Measurements from ENCODE around the gene AFDN.
"Not testable (repeated sequence)": the region's sequence is repeated elsewhere in the genome, so short reads cannot be mapped to it uniquely, and the experiment has no call there.

The AFDN gene

GRCh38 chr6:167974640-167975344 lies 148.1 kb downstream of the AFDN start:
- DNase-seq, result peak in 1 of 51 donors; percentile 12

GRCh38 chr6:167975458-167975857 lies 148.7 kb downstream of the AFDN start:
- no peak for DNase-seq

DNA sequence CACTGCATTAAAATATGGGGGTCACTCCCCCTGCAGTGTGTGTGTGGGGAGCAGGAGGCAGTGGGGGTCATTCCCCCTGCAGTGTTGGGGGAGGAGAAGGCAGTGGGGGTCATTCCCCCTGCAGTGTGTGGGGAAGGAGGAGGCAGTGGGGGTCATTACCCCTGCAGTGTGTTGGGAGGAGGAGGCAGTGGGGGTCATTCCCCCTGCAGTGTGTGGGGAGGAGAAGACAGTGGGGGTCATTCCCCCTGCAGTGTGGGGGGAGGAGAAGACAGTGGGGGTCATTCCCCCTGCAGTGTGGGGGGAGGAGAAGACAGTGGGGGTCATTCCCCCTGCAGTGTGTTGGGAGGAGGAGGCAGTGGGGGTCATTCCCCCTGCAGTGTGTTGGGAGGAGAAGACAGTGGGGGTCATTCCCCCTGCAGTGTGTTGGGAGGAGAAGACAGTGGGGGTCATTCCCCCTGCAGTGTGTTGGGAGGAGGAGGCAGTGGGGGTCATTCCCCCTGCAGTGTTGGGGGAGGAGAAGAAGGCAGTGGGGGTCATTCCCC lies 149.5 kb downstream of the AFDN start:
- DNase-seq, result not testable (repeated sequence)

DNA sequence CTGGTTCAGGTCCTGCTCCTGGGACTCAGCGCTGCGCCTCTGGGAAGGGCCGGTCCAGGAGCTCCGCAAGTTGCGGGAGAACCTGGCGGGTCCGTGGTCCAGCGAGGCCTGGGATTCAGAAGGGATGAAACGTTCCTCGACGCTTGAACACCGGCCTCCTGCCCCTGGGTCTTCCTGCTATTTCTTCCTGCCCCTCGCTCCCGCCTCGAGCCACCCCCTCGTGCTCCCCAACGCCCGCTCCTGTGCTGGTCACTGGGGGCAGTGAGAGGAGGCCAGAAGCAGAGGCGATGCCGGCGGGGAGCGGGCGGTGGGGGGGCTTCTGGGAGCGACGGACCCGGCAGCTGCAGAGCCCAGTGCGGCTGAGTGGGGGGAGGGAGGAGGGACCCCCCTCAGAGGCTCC lies 150.0 kb downstream of the AFDN start:
- DNase-seq, result no peak

DNA sequence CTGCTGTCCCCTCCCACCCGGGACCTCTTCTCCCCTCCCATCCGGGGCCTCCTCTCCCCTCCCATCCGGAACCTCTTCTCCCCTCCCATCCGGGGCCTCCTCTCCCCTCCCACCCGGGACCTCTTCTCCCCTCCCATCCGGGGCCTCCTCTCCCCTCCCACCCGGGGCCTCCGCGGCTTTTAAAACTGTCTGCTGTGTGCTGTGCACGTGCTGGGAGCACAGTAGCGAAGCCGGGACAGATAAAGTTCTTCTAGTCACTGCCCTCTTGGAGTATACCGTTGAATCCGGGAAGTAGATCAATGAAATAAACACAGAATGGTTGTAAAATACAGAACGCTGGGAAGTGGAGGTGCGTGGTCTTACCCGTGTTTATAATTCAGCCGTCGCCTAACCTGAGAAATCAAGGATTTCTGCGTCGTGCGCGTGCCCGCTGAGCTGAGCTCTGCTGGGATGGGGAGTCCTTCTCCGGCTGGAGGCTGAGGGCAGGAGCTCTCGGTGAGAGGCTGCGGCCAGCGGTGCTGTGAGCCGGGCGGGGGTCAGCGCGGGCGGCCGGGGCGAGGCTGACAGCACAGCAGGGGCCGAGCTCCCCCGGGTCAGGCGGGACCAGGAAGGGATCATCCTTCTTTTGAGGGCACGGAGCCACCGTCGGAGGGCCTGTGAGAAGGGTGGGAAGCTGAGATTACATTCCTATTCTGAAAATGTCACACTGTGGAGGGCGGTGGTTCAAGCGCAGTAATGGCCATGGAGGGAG lies 151.2 kb downstream of the AFDN start:
- DNase-seq, result no peak

DNA sequence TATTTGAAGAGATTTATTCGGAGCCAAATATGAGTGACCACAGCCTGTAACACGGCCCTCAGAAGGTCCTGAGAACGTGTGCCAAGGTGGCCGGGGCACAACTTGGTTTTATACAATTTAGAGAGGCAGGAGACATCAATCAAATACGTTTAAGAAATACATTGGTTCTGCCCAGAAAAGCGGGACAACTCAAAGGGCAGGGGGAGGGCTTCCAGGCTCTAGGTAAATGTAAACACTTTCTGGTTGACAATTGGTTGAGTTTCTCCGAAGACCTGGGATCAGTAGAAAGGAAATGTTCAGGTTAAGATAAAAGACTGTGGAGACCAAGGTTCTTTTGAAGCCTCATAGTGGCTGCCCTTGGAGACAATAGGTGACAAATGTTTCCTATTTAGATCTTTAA lies 151.9 kb downstream of the AFDN start:
- no peak for DNase-seq

- DNase-seq, result no peak
Measured at GRCh38 chr6:167979436-167980139, 152.9 kb downstream of the AFDN start.

DNA sequence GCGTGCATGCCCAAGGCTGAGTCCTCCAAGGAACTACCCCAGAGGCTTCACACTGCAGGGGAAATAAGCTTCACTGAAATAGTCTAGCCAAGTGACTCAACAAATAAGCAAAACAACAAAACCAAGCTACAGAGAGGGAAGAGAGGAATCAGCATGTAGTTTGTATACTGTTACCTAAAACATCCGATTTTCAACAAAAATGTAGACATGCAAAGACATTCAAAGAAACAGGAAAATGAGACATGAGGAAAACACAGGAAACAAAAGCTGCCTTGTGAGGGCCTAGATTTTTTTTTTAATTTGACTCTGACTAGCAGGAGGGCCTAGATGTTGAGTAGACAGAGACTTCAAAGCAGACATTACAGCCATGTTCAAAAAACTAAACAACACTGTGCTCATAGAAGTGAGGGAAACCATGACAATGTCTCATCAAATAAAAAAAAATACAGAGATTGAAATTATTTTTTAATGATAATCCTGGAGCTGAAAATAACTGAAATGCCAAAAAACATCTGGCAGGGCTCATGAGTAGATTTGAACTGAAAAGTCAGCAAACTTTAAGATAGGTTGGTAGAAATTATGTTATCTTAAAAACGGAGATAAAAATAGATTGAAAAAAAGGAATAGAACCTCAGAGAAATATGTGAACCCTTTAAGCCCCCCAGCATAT lies 154.3 kb downstream of the AFDN start:
- DNase-seq, result no peak

- DNase-seq, result no peak
Measured at GRCh38 chr6:167981916-167982462, 155.3 kb downstream of the AFDN start.

DNA sequence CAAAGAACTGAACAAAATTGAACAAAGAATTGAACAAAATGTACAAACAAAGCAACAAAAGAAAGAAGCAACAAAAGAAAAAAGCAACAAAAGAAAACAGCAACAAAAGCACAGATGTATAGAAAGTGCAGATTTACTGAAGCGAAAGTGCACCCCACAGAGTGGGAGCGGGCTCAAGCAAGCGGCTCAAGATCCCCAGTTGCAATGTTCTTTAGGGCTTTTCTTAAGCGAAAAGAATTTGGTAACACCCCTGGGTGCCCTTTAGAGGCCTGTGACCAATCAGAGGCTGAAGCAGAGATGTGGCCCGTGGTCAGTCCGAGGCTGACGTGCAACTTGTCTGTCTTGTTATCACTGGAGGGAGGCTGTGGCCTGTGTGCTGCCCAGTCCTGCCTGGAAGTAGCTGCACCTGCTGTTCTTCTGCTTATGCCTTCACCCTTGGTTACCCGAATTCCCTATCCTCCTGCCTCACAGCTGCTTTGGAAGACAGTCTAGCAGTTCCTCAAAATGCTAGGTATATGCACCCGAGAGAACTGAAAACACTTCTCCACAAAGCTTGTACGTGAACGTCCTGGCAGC lies 157.5 kb downstream of the AFDN start:
- DNase-seq, result no peak

- no peak for DNase-seq
Measured at GRCh38 chr6:167984876-167985604, 158.3 kb downstream of the AFDN start.

- no peak for DNase-seq
Measured at GRCh38 chr6:167985911-167986595, 159.3 kb downstream of the AFDN start.

DNA sequence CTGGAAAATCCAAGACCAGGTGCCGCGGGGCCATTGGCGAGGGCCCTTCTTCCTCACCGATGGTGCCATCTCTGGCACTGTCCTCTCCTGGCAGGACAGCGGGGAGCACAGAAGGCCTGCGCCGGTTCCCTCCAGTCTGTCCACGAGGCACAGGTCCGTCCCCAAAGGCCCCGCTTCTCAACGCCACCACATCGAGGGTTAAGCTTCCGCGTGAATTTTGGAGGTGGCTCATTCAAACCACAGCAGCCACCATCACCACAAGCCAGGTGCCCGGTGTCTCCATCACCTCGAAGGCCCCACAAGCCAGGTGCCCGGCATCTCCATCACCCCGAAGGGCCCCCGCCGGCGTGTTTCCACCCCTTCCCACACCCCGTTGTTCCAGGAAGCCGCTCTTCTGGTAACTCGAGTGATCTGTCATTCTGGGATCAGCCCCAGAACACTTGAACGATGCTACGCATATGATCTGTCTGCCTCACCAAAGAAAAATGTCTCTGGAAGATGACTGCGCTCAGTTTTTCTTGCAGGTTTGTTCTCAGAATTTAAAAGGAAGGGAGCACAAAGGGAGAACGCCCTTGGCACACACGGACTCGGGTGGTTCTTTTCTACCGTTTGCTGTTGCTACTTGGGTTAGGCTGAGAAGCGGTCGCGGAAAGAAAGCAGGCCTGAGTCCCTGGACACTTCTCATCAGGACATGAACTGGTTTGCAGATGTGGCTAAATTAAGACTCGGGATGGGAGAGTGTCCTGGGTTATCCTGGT lies 160.9 kb downstream of the AFDN start:
- DNase-seq, result no peak

GRCh38 chr6:167988154-167988495 lies 161.4 kb downstream of the AFDN start:
- no peak for DNase-seq

DNA sequence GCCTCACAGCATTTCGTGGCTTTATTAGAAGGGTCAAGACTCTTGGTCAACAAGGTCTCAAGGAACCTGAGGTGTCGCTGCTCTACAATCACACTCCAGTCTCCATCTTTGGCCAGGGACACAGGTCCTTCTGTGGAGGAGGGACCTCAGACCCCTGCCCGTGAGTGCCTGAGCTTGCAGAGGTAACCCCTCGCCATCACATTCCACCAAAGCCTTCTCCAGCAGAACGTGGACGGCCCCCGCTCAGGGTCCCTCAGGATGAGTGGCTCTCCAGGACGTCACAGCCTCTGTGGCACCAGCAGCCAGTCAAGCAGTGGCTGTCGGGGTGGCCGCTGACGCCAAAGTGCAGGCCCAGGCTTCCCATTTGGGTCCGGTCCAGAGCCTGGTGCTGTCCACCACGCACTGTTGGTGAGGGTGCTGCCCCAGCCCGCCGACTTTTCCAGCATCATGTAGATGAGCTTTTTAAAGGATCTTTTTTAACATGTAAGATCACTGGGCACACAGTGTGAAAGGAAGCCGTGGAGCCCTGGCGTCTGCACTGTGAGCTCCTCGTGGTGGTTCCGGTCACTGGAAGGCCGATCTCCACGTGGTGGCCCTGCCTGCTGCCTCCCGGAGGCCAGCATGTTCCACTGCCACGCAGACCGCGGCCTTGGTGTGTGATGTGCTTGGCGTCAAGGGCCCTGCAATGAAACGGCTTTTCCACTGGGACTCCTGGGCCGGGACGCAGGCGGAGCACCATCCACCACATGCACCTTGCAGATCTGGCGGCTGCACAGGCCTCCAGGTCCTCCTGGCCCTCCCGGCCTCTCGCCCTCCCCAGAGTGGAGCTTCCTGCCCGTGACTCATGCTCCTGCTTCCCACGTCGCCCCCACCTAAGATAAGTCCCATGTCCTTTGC lies 162.5 kb downstream of the AFDN start:
- DNase-seq, result no peak

- peak in 1 of 51 donors; percentile 8 for DNase-seq
Measured at GRCh38 chr6:167990016-167990945, 163.6 kb downstream of the AFDN start.

DNA sequence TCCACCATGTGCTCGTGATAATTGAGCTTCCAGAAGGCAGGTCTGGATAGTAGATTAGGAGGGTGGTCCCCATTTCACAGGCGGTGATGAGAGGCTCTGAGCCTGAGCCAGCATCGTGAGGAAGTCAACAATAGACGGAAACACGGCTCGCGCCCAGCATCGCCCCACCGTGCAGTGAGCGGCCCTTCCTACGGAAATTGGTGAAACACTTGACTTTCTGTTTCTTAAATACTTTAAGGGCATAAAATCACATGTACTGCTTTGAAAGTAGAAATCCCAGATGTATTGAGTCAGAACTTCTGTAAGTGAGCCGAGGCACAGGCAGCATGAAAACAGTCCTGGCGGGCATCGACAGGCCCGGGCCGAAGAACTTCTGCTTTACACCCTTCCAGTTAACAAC lies 166.5 kb downstream of the AFDN start:
- no peak for DNase-seq

All from hypothalamus (tissue), 51 donors.